ENCODE measurements around the gene MTNR1A. TPM values are rescaled to one million over a fixed set of nuclear protein-coding genes. Genes with fewer than 3 reads are reported as not detected.
"Not testable (repeated sequence)": the region's sequence is repeated elsewhere in the genome, so short reads cannot be mapped to it uniquely, and the experiment has no call there.

The MTNR1A gene
- total RNA-seq, 1 donor: not detected

DNA sequence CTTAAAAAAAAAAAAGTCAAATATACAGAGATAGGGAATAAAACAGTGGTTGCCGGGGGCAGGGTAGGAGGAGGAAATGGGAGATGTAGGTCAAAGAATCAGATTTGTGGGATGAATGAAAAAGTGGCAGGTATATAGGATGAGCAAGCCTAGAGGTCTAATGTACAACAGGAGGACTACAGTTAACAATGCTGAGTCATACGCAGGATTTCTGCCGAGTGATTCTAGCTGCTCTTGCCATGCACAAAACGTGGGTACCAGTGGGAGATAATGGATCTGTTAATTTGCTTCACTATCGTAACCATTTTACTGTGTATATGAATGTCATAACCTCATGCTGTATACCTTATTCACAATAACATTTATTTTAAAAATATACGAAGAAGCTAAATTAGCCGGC lies 10.7 kb upstream of the MTNR1A start:
- no peak for DNase-seq (ENCODE audit: low read depth in 2 of 3, low spot score in 2 of 3)

DNA sequence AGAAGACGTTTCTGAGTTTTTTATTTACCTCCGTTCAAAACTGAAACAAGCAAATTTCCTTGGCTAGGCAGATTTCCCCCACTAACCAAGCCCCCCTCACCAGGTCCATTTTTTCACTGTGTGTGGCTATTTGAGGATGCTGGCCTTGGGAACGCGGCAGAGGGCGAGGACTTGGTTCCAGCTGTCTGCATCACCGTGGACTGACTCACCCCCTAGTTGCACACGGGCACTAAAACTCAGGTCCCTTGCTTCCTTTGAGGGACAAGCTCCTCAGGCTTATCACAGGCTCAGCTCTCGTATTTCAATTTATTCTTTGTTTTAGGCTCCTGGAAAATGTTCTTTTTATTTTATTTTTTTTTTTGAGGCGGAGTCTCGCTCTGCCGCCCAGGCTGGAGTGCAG lies 8.4 kb upstream of the MTNR1A start:
- no peak for DNase-seq (ENCODE audit: low read depth in 2 of 3, low spot score in 2 of 3)

DNA sequence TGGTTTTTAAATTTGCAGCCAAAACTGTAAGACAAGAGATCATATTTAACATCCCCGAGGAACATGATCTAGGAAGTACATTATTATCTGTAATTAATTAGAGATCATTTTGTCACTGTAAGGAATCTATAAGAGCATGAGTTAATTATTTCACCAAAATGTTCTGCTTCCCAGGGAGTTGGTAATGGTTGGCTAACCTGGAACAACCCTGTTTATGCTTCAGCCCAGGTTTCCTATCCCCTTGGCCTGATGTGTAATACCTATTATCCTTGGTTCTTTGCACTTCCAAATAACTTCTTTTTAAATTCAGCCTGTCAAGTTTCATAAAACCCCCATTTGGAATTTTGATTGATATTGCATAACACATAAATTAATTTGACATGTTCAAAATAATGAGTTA lies 6.4 kb upstream of the MTNR1A start:
- DNase-seq (ENCODE audit: low read depth in 2 of 3, low spot score in 2 of 3): no peak

DNA sequence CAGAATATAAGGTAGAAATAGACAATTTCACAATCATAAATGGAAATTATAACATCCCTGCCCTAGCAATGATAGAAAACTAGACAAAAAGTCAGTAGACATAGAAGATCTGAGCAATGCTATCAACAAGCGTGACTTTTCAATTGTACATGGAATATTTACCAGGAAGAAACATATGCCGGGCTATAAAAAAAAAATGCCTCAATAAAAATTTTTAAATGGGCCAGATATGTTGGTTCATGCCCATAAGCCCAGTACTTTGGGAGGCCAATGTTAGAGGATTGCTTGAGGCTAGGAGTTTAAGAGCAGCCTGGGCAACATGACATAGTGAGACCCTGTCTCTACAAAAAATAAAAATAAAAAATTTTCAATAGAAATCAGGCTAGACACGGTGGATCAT lies 5.3 kb upstream of the MTNR1A start:
- no peak for DNase-seq (ENCODE audit: low read depth in 2 of 3, low spot score in 2 of 3)

DNA sequence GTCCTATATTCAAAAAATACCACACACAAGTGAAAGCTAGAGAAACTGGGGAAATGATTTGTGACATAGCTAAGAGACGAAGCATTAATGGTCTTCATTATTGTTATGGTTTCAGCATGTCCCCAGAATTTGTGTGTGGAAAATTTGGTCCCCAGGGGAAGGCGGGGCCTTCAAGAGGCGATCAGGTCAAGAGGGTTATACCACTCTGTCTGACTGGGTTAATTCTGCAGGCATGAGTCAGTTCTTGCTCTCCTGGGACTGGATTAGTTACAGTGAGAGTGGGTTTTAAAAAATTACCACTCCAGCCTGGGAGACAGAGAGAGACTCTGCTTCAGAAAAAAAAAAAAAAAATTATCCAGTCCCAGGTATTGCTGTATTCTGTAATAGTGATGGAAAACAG lies 2.1 kb upstream of the MTNR1A start:
- DNase-seq (ENCODE audit: low read depth in 2 of 3, low spot score in 2 of 3): no peak

DNA sequence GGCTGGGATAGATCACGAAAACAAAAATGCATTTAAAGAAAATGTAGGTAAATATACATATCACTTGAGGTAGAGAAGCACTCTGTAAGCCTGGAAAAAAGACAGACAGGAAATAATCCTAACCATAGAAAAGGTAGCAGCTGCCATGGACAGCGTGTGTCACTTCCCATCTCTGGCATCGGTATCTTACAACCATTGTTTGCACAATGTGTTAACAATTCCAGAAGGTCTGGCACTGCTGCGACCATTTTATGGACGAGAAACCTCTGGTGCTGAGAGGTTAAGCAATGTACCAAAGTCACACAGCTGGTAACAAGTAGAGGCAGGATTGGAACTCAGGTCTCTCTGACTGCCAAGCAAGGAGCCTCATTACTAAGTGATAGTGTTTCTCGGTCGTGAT lies 1.7 kb upstream of the MTNR1A start:
- no peak for DNase-seq (ENCODE audit: low read depth in 2 of 3, low spot score in 2 of 3)

DNA sequence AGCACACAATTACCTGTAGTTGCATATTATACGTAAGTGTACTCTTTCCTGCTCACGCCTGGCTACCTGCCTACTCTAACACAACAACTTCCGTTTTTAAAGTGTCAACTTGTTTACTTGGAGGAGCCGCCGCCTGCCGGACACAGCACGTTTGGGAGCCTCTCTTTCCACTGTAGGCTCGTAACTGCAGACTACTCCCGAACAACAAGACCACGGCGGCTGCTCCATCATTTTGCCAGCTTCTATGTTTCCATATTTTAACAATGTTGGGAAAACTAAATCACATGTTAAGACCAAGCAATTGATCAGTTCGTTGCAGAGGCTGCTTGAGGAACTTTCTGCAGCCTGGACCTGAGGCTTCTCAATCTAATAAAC lies 841 bp downstream of the MTNR1A start:
- DNase-seq (ENCODE audit: low read depth in 2 of 3, low spot score in 2 of 3): no peak

DNA sequence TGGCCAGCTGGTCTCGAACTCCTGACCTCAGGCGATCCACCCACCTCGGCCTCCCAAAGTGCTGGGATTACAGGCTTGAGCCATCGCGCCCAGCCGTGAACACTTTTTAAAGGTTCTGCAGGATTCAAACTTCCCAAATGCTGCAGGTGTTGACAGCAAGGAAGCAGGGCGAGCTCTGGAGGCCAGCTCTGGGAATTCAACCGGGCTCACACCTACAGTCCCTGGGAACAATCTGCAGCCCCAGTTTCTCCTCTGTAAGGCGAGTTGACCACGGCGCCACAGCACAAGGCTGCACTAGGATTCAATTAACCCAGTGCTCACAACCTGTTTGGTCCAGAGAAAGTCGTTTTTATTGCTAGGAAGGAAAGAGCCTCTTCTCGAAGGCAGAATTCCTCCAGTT lies 1.6 kb downstream of the MTNR1A start:
- DNase-seq (ENCODE audit: low read depth in 2 of 3, low spot score in 2 of 3): no peak

DNA sequence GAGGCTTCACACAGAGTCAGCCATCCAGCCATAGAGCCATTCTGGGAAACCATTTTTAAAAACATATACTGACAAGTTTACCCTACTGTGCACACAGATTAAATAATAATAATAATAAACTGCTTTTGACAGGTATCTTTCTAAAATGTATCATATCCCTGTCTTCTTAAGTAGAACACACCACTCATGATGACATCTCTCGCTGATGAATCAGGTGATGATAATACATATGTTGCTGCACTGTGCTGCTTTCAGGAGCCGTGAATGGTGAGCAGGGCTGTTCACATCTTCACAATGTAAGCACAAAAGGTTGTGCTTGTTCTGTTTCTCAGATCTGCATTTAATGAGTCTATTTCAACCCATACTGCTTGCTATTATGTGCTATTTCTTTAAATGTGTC lies 3.5 kb downstream of the MTNR1A start:
- no peak for DNase-seq (ENCODE audit: low read depth in 2 of 3, low spot score in 2 of 3)

DNA sequence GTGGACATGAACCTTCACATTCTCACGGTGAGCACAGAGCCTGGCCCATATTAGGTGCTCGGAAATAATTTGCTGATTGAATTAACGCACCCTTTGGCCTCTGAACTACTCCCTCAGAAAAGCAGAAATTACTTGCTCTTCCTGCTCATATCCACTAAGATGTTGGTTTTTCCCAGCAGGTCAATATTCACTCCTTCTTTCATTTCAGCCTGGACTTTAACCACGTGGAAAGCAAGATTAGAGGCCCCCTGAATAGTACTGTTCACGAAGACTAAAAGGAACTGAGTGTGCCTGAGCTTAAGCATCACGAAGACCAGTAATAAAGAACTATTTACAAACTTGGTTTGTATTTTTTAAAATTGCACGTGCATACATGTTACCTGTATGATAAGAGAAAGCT lies 9.9 kb downstream of the MTNR1A start:
- no peak for DNase-seq (ENCODE audit: low read depth in 2 of 3, low spot score in 2 of 3)

DNA sequence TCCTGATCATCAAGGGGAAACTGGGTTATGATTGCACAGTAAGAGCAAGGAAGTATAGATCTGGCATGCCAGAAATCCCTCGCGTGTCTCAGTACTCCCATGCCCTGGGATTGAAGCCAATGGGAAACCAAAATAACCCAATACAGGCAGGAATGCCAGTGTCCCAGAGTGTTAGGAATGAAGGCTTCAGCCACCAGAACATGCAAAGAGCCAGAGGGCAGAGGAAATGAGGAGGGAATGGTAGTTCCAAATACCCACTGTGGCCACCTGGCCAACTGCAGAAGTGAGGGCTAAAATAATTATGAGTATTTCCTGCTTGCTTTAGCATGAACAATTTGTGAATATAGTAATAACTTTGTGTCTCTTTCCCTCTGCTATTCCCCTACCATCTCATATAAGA lies 12.2 kb downstream of the MTNR1A start:
- no peak for DNase-seq (ENCODE audit: low read depth in 2 of 3, low spot score in 2 of 3)

DNA sequence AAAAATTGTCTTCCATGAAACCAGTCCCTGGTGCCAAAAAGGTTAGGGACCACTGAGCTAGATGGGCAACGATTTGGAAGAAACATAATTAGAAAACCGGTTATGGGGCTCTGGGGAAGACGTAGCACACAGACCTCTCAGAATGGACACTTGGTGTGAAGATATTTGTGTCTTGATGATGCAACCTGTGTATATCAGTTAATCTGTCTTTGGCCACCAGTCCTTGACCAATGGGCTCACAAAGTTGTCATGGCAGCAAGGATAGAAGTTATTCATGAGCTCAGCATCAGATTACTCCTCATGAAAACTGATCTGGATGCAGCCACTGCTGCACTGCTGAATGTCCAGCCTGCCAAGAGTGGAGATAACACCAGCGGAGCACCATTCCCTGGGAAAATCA lies 13.6 kb downstream of the MTNR1A start:
- no peak for DNase-seq (ENCODE audit: low read depth in 2 of 3, low spot score in 2 of 3)

DNA sequence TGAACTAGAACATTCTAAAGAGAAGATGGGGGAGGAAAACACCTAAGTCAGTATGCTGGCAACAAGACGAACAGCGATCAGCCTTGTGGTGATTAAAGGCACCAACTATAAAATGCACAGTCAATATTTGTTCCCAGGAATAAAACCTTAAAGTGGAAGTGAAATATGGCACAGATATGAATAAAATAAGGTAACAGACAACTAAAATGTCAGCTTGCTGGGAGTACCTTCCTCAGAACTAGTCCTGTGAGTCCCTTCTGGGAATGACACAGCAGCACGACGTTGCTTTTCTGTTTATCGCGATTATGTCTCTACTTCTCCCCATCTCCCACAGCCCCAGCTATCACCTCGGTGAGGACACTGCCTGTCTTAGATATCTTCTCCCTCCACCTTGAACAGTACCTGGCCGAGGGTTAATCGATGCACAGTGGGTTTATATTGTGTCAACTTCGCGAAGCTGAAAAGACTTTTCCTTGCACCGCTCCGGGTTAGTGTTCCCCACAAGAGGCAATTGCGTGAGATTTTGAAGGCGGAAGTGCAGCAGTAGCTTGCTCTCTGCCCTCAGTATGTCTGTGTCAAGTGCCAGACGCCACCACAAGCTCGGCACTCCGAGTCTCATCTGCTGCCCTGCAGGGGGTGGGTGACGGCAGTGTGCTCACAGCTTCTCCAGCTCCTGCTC lies 17.4 kb downstream of the MTNR1A start:
- DNase-seq (ENCODE audit: low read depth in 2 of 3, low spot score in 2 of 3): no peak

DNA sequence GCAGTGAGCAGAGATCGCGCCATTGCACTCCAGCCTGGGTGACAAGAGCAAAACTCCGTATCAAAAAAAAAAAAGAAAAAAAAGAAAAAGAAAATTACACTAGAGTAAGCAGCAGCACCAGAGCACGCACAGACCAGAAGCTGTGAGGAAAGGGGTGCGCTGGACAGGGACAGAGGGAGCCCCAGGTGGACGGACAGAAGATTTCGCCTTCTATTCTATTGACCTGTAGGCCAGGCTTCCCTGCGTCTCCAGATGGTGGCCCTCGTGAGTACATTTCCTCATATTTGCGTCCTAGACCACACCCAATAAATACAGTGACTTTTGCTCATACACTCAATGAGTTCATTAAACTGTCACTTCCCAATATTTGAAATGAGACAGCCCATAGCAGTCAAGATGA lies 19.1 kb downstream of the MTNR1A start:
- no peak for DNase-seq (ENCODE audit: low read depth in 2 of 3, low spot score in 2 of 3)

DNA sequence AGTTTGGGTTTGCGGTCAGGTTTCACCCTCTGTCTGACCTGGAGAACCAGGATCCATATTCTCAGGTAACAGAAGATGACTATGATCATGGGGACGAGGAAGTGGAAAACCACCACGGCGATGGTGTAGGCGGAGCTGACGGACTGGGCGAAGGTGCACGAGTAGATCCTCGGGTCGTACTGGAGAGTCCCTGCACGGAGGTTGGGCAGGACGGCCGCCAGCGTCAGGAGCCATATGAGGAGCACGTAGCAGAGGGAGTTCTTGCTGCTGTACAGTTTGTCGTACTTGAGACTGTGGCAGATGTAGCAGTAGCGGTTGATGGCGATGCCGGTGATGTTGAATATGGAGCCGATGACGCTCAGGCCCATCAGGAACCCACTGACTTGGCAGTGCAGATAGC lies 21.3 kb downstream of the MTNR1A start:
- no peak for DNase-seq (ENCODE audit: low read depth in 2 of 3, low spot score in 2 of 3)

DNA sequence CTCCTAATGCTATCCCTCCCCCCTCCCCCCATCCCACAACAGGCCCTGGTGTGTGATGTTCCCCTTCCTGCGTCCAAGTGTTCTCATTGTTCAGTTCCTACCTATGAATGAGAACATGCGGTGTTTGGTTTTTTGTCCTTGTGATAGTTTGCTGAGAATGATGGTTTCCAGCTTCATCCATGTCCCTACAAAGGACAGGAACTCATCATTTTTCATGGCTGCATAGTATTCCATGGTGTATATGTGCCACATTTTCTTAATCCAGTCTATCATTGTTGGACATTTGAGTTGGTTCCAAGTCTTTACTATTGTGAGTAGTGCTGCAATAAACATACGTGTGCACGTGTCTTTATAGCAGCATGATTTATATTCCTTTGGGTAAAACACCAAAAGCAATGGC lies 31.4 kb downstream of the MTNR1A start:
- DNase-seq (ENCODE audit: low read depth in 2 of 3, low spot score in 2 of 3): not testable (repeated sequence)

DNA sequence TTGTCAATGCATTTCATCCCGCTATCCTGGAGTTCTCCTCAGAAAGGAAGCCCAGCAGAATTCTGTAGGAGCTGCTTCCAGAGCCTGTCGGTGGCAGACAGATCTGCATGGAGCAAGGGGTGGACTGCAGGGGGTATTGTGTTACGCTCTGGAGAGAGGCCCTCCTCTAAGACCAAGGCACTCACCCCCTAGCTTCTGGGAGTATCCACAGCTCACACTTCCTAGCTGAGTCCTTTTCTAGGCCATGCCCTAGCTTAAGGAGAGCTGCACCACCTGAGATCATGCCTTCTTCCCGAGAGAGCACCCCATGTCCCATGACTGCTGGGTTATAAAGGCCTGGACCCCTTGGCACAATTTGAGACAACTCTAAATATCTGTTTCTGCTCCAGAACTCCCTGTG lies 39.1 kb downstream of the MTNR1A start:
- DNase-seq (ENCODE audit: low read depth in 2 of 3, low spot score in 2 of 3): no peak

DNA sequence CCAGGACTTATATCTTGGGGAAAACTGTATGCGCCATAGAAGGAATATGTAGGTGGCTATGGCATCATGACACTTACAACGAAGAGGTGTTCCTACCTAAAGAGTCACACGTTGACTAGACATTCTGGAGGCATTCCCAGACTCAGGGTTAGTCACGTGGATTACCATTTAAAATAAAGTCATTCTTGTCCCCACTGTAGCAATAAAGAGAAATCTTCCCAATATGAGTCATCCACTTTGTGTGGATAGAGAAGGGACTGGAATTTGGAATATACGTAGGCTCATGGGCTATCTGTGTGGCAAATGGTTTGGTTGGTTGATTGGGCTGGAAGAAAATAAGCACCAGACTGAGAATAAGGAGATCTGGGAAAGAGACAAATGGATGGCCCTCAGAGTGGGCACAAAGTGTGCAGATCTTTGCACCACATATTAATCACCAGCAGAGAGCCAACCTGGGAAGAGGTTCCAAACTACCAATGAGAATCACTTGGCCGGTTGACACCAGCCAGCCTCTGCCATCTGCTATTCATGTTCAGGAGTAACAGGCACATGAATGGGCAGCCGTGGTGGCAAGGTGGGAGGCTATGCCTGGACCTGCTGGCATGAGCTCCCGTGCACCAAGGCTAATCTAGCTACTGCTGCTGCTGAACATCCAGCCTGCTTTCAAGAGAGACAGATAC lies 41.0 kb downstream of the MTNR1A start:
- no peak for DNase-seq (ENCODE audit: low read depth in 2 of 3, low spot score in 2 of 3)

DNA sequence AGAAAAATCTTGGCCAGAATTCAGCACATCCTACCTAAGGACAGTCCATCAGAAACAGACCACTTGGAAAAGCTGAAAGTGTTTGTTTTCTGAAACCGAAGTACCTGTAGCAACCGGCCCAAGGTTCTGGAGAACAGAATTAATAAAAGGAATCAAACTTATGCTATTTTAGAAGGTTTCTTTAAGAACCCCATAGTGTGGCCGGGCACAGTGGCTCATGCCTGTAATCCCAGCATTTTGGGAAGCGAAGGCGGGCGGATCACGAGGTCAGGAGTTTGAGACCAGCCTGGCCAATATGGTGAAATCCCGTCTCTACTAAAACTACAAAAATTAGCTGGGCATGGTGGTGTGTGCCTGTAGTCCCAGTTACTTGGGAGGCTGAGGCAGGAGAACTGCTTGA lies 50.6 kb downstream of the MTNR1A start:
- not testable (repeated sequence) for DNase-seq (ENCODE audit: low read depth in 2 of 3, low spot score in 2 of 3)

DNA sequence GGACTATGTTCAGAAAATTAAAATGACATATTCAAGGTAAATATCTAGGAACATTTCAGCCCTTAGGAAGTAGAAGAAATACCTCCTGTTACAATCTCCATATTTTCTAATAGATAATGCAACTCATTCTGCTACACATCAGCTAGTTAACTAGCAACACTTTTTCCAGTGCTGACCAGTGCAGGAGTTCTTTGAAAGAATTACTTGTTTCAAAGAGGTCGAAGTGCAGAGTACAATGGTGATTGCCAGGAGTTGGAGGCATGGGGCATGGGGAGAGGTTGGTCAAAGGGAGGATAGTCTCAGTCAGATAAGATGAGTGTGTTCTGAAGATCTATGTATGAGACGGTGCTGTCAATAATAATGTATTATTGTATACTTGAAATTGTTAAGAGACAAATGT lies 53.1 kb downstream of the MTNR1A start:
- DNase-seq (ENCODE audit: low read depth in 2 of 3, low spot score in 2 of 3): no peak

DNA sequence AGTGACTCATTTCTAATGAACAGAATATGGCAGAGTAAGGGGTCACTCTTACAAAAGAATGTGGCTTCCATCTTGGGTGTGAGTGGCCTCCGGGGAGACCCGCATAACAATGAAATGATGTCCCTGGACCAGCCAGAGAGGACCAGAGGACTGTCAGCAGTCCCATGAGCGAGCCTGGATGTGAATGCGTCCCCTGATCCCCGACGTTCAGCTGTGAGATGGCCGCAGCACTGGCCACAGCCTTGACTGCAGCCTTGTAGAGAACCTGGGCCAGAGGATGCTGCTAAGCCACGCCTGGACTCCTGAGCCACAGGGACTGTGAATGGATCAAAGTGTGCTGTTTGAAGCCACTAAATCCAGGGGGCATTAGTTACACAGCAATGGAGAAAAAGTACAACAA lies 53.8 kb downstream of the MTNR1A start:
- no peak for DNase-seq (ENCODE audit: low read depth in 2 of 3, low spot score in 2 of 3)

DNA sequence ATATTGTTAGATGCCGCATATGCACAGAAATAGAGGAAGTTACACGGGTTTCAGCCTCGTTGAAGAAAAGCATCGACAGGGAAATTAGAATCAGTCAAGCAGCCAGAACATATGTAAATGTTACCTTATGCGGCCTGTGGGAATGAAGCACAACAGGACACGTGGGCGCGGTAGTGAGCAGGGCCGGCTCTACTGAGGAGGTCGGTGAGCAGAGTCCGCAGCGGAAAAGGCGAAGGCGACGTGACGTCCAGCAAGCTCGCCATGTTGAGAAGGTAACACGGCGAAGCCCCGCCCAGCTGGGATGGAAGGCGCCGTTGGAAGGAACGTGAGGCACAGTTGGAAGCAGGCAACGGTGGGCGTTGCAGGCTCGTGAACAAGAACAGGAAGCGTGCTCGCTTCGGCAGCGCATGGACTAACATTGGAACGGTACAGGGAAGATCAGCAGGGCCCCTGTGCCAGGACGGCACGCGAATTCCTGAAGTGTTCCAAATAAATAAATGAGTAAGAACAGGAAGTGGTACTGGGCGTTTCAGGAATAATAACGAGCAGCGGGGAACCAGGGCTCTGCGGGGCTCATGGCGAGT lies 54.6 kb downstream of the MTNR1A start:
- no peak for DNase-seq (ENCODE audit: low read depth in 2 of 3, low spot score in 2 of 3)

DNA sequence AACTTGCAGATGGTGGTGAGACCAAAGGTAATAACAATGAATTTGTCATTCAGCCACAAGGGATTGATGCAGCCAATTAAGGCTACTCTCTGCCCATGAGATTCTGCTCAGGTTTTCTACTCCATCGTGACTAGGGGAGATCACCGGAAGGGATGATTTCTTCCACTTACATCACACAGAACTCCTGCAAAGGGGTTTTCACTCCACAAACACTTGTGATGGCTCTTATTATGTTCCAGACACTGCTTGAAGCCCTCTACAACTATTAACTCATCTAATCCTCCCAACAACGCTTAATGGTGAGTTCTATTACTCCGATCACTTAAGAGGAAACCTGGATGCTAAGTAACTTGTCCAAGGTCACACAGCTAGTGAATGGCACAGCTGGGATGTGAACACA lies 55.9 kb downstream of the MTNR1A start:
- no peak for DNase-seq (ENCODE audit: low read depth in 2 of 3, low spot score in 2 of 3)
